HG02840 (cell line): ENCODE data around the gene DVL3.
"Not testable (repeated sequence)": the region's sequence is repeated elsewhere in the genome, so short reads cannot be mapped to it uniquely, and the experiment has no call there.

Experiments used
- ATAC-seq: cut with Tn5 transposase; IDR thresholded peaks from one replicate; pipeline ENCODE4 v1.9.1; 2021; ENCODE audit warnings: mild to moderate bottlenecking, moderate library complexity, moderate number of reproducible peaks; ENCODE audit not compliant: unreplicated experiment, low FRiP score

The DVL3 gene

DNA sequence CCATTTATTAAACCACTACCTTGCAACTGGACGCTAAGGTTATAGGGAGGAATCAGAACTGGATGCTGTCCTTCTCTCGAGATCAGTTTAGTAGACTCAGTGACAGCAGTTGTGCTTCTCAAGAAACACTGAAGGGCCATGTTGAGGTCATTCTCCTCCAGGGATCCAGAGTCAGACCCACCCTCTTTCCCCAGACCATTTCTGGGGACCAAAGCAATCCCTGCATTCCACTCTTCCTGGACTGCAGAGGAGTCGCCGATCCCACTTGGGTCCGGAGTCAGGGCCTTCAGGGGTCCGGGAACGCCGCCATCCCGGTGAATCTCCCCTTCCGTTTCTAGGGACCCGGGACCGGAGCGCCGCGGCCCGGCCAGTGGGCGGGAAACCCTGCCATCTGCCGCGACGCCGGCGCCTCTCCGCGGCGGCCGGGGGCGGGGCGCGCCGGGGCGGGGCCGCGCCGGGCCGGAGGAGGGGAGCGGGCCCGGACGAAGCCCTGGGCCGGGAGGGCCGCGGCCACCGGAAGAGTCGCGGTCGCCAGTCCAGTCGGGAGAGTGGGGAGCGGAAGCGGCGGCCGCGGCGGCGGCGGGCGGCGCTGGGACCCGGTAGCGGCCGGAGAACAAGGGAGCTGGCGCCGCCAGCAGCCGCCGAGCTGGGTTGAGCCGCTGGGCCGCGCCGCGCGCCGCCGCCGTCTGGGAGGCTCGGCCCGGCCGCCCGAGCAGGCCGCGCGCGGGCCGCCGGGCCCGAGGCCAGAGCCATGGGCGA is at the start of gene DVL3:
TSS of gene DVL3 (plus strand) at position 493 of the 759 bp plus-strand sequence. CDS start at position 752, 259 bp downstream.
- peak; percentile 72 for ATAC-seq

- no peak for ATAC-seq
Observed at GRCh38 chr3:184110316-184110725, 44.9 kb upstream of the DVL3 start.

- no peak for ATAC-seq
Observed at GRCh38 chr3:184116017-184116416, 39.2 kb upstream of the DVL3 start.

DNA sequence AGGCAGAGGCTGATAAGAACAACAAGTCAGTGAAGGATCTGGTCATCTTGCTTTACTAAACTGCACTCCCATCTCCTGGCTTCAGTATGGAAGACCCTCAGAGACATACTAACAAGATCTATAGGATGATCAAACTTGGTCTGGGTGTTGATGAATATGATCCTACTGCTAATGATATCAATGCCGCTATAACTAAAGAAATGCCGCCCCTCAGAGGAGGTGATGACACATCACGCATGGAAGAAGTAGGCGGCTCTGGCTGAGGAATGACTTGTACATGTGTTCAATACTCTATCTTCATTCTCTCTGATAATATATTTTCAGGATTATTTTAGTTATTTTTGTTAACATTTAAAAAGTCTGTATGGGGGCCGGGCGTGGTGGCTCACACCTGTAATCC is 37.5 kb upstream of the DVL3 start:
- no peak for ATAC-seq

- not testable (repeated sequence) for ATAC-seq
Observed at GRCh38 chr3:184121031-184121430, 34.1 kb upstream of the DVL3 start.

DNA sequence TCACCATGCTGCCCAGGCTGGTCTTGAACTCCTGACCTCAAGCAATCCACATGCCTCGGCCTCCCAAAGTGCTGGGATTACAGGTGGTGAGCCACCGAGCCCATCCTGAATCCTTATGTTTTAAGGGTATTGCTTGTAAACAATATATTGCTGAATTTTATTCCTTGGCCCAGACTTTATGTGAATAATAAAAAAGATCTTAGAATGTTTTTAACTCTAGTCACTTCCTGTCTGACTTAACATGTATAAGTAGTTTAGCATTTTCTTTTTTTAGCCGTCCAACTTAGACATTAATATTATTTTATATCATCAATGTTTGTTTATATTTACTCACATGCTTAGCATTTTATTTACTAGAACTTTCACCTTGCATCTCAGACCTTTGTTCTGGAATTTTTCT is 29.2 kb upstream of the DVL3 start:
- ATAC-seq = no peak

DNA sequence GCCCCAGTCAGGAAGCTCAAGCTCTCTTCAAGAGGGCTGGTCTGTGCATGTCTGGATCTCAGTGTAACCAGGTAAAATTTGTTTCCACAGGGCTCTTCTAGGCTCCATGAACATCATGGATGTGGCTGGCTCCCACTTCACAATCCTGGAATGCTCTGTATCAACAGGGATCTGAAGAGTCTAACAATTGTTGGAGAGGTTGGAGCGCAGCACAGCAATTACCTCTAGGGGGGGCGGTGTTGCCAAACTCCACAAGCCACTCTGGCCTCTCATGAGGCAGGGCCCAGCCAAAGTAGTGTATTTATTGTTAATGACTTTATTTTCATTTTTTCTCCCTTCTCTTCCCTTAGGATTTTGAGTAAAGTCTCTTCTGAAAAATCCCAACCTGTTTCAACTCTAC is 26.2 kb upstream of the DVL3 start:
- ATAC-seq = no peak

- ATAC-seq = no peak
Observed at GRCh38 chr3:184132945-184133344, 22.2 kb upstream of the DVL3 start.

DNA sequence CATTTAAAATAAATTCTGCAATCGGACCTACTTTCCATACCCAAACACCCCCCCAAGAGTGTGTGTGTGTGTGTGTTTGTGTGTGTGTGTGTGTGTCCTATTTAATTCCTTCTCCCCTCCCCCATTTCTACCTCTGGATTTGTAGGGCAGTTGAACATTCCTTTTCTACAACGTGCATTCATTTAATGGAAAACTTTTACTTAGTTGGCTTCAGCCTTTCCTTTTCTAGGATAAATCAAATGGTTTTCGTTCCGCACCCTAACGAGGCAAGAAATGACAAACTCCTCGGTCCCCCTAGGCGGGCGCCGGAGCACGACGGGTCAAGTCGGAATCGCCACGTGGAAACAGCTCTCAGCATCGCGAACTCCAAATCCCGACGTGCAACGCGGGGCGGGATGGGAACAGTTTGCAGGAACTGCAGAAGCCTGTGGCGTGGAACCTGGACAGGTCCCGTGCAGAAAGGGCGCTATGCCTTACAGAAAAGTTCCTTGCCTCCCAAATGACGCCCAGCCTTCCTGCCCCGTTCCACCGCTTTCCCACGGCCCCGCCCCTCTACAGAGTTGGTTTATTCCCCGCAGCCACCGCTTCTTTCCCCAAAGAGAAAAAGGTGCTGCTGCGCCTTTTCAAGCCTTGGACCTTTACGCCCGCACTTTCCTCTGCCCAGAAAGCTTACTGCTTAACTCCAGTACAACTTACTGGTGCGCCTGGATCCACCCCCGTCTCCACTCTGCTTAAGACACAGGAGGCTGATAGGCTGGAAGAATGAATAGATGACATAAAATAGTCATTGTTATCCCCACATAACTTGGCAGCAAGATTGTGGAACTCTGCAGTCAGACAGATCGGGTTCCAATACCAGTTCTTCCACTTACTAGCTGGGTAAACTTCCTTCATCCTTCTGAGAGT is 21.1 kb upstream of the DVL3 start:
- ATAC-seq = no peak

DNA sequence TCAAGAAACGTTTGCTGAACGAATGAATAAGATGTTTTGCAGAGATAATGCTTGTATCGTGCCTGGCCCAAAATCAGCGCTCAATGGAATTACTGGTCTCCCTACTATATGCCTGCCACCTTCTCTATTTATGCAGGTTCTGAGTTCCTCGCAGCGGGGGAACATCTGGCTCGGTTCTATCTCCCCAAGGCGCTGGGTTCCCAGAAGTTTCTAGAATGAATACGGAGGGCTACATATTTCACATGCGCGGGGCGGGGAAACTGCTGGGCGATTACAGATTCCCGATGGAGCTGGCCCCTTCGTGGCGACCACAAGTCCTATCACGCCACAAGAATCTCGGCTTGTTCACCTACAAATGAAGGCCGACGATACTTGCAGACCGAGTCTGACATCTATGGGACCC is 20.4 kb upstream of the DVL3 start:
- peak; percentile 7 for ATAC-seq

DNA sequence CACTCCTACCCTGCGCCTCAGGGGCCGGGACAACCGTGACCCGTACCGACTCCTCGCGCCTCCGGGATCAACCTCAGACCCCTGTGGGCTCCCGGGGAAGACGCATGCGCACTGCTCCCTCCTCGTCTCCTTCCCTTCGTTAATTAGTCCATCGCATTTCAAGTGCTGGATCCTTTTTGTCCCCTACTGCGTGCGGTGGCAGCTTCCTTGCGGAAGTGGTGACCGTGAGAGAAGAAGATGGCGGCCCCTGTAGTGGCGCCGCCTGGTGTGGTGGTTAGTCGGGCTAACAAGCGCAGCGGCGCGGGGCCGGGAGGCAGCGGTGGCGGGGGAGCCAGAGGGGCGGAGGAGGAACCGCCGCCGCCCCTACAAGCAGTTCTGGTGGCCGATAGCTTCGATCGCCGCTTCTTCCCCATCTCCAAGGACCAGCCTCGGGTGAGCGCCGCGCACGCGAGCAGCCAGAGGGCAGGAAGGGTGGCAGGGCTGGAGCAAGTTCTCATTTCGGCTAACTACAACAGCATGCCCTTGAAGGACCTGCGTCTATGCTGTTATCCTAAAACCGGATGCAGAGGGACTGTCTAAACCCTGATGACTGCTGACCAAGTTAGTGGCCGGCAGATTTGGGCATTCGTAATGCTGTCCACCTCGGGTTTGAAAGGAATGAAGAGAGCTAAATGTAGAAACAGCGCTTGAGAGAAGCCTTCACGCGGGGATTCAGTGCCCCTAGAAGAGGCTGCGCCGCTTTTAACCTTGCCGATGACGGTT is 19.8 kb upstream of the DVL3 start, which contains the start of gene EIF2B5:
TSS of gene EIF2B5 (plus strand) at position 210 of the 762 bp plus-strand sequence. CDS start at position 238, 28 bp downstream.
- peak; percentile 94 for ATAC-seq

DNA sequence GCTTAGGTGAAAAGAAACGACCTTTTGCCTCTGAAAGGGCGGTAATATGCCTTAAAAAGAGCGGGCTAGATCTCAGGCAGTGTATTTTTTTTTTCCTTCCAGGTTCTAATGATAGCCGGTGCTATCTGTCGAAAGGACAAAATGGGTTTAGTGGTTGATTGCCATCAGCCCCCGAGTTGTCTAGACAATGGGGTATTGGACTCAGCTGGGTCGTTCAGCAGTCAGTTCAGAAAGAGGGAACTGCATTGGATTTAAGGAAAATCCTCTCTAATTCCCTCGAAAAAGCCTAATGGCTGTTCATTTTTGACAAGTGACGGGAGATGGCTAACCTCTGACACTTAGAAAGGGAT is 19.3 kb upstream of the DVL3 start:
- no peak for ATAC-seq

DNA sequence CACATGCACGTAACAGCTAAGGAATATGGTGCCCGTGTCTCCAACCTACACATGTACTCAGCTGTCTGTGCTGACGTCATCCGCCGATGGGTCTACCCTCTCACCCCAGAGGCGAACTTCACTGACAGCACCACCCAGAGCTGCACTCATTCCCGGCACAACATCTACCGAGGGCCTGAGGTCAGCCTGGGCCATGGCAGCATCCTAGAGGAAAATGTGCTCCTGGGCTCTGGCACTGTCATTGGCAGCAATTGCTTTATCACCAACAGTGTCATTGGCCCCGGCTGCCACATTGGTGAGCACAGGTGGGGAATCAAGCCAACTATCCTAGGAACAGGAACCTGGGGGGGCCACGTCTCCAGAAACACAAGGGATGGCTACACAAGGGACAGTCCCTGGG is 14.7 kb upstream of the DVL3 start:
- no peak for ATAC-seq

DNA sequence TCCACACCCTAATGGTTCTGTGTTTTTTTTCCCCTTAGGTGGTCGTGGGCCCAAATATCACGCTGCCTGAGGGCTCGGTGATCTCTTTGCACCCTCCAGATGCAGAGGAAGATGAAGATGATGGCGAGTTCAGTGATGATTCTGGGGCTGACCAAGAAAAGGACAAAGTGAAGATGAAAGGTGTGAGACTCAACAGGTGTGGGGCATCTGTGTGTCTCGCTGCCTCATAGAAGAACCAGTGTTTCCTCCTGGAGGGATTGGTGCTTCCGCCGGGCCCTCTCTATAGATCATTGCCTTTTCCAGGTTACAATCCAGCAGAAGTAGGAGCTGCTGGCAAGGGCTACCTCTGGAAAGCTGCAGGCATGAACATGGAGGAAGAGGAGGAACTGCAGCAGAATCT is 13.0 kb upstream of the DVL3 start:
- no peak for ATAC-seq

DNA sequence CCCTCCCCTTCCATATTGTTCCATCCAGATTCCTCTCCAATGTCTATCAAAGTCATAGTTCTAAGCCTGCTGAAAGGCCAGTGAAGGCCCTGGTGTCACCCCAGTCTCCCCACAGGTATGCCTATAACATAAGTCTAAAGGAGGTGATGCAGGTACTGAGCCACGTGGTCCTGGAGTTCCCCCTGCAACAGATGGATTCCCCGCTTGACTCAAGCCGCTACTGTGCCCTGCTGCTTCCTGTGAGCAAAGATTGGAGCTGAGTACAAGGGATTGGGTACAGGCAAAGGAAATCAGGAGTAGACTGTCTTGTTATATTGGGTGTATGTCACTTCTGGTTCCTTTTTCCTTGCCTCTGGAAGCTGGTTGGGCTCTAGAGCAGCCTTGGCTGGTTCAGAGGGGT is 11.8 kb upstream of the DVL3 start:
- ATAC-seq = no peak

DNA sequence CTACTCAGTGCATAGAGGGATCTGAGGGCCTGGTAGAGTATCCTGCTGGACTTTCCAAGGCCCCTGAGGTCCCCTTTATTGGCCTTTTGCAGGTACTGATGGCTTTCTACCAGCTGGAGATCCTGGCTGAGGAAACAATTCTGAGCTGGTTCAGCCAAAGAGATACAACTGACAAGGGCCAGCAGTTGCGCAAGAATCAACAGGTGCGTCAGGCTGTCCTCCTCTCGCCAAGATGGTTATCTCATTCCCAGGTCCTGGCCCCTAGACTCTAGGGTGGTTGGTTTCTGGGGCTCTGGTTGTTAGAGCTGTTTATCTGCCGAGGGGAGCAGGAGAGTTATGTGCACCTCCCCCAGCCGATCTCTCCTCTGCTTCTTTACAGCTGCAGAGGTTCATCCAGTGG is 10.7 kb upstream of the DVL3 start:
- ATAC-seq = no peak

DNA sequence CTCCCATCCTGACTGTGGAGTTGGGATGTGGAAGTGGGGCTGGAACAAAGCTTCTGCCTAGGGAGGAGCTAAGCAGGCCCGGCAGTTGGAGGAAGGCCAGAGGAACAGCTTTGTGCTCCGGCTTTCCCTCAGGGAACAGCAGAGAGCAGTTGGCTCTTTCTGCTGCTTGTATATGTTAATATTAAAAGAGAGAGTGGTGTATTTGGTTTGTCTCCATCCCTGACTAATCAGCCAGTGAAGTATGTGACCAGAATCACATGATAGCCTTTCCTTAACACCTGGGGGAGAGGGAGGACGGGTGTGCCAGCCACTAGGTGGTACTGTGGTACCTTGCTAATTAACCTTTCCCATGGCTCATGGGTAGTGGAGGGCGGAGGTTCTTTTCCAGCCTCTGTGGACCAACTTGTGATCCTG is 10.1 kb upstream of the DVL3 start:
- ATAC-seq = no peak

DNA sequence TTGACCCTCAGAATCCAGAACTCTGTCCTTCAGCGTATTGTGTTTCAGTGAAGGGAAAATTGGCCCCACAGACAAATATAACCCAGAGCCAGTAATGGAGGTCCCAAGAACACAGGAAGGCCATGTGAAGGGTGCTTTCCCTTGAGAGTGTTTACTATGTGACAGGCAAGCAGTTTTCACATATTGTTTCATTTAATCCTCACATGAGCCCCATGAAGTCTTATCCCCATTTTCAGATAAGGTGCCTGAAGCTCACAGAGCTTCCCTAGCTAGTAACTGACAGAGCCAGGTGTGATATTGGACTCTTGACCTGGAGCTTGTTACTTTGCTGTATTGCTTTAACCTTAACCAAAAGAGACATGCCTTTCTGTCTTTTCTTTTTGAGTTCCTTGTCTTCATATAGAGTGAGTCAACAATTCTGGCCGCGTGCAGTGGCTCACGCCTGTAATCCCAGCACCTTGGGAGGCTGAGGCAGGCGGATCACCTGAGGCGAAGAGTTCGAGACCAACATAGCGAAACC is 9.4 kb upstream of the DVL3 start:
- ATAC-seq = no peak

DNA sequence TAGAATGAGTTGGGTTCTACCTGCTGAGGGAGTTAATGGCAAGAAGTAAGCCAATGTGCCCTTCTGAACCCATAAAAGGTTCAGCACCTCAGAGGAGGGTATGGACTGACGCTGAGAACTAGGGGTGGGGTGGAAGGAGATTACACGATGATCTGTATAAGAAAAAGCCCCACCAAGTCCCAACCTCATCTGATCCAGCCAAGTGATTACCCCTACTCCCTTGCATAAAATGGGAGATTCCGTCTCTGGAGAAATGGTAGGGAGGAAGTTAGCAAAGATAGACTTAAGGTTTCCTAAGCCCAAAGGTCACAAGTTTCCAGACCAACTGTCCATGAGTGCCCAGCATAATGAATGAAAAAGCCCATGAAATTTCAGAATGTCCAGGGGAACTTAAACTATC is 7.1 kb upstream of the DVL3 start:
- ATAC-seq = no peak

DNA sequence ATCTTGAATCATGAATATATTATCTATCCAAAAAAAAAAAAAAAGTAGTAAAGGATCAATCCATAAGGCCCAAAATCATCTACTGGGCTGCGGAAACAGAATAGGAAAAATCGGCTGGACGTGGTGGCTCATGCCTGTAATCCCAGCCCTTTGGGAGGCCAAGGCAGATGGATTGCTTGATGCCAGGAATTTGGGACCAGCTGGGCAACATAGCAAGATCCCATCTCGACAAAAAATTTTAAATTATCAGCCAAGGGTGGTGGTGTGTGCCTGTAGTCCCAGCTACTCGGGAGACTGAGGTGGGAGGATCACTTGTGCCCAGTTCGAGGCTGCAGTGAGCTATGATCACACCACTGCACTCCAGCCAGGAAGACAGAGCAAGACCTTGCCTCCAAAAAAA is 6.1 kb upstream of the DVL3 start:
- ATAC-seq = no peak

GRCh38 chr3:184149770-184150169 is 5.4 kb upstream of the DVL3 start:
- ATAC-seq = not testable (repeated sequence)
